Mesenchymal stem cell (in vitro differentiated cells and primary cell): Measurements from ENCODE around the gene RAMP3.

Experiments
- DNase-seq: peaks from one replicate; pipeline ENCODE4 v3.0.0-alpha.2; 2013
- H2AFZ ChIP-seq: one replicate; pipeline ENCODE4 v1.6.1; 2013; ENCODE audit warnings: low read depth, mild to moderate bottlenecking, control low read depth, inconsistent platforms, low read length, moderate library complexity
- H2AK5ac ChIP-seq: 2 replicates; pipeline ENCODE4 v1.6.1; 2013; ENCODE audit warnings: low read length, moderate library complexity, mild to moderate bottlenecking, inconsistent platforms; ENCODE audit not compliant: severe bottlenecking
- H2BK120ac ChIP-seq: one replicate; pipeline ENCODE4 v1.6.1; 2013; ENCODE audit warnings: low read depth, mild to moderate bottlenecking, inconsistent platforms, low read length, moderate library complexity
- H2BK12ac ChIP-seq, 2 experiments: one replicate each; pipeline ENCODE4 v1.6.1; 2013; ENCODE audit warnings: inconsistent platforms in 2 of 2, low read length in 2 of 2, mild to moderate bottlenecking in 2 of 2, moderate library complexity in 2 of 2, control low read depth in 1 of 2
- H2BK15ac ChIP-seq: one replicate; pipeline ENCODE4 v1.6.1; 2013; ENCODE audit warnings: mild to moderate bottlenecking, low read depth, inconsistent platforms; ENCODE audit not compliant: poor library complexity, severe bottlenecking
- H2BK5ac ChIP-seq: 2 replicates; pipeline ENCODE4 v1.6.1; 2013; ENCODE audit warnings: low read depth, mild to moderate bottlenecking, low read length, control low read depth, inconsistent platforms; ENCODE audit not compliant: poor library complexity, severe bottlenecking
- H3K14ac ChIP-seq, 2 experiments: one replicate each; pipeline ENCODE4 v1.6.1; 2013; ENCODE audit warnings: inconsistent platforms in 2 of 2, low read length in 2 of 2, control low read depth in 1 of 2, mild to moderate bottlenecking in 1 of 2, moderate library complexity in 1 of 2
- H3K18ac ChIP-seq, 2 experiments: one replicate each; pipeline ENCODE4 v1.6.1; 2013; ENCODE audit warnings: inconsistent platforms in 2 of 2, low read length in 2 of 2, control low read depth in 1 of 2, low read depth in 1 of 2, mild to moderate bottlenecking in 1 of 2
- H3K23ac ChIP-seq, 2 experiments: one replicate each; pipeline ENCODE4 v1.6.1; 2013; ENCODE audit warnings: inconsistent platforms in 2 of 2, low read length in 2 of 2, mild to moderate bottlenecking in 2 of 2, moderate library complexity in 2 of 2, control low read depth in 1 of 2
- H3K27ac ChIP-seq: 2 replicates; pipeline ENCODE4 v1.5.1; 2013; ENCODE audit warnings: mild to moderate bottlenecking, moderate library complexity, low read length, control low read depth, inconsistent platforms; ENCODE audit not compliant: poor library complexity, severe bottlenecking
- H3K27me3 ChIP-seq, 2 experiments: 2 replicates each; pipeline versions ENCODE4 v1.6.1 to v1.7.0; 2013; ENCODE audit warnings: low read length in 2 of 2, mild to moderate bottlenecking in 2 of 2, moderate library complexity in 2 of 2, control low read depth in 1 of 2, inconsistent platforms in 1 of 2; ENCODE audit not compliant: control insufficient read depth in 1 of 2, insufficient read depth in 1 of 2
- H3K36me3 ChIP-seq, 2 experiments: 2 replicates each; pipeline versions ENCODE4 v1.6.1 to v1.7.0; 2013; ENCODE audit warnings: low read length in 2 of 2, control low read depth in 1 of 2, inconsistent platforms in 1 of 2, low read depth in 1 of 2, mild to moderate bottlenecking in 1 of 2; ENCODE audit not compliant: insufficient read depth in 2 of 2, control insufficient read depth in 1 of 2
- H3K4ac ChIP-seq, 2 experiments: one replicate each; pipeline ENCODE4 v1.6.1; 2013; ENCODE audit warnings: inconsistent platforms in 2 of 2, low read length in 2 of 2, mild to moderate bottlenecking in 2 of 2, moderate library complexity in 2 of 2, control low read depth in 1 of 2, low read depth in 1 of 2
- H3K4me1 ChIP-seq: 2 replicates; pipeline ENCODE4 v1.6.1; 2013; ENCODE audit warnings: low read depth, low read length, control low read depth; ENCODE audit not compliant: control insufficient read depth, insufficient read depth
- H3K4me2 ChIP-seq: 2 replicates; pipeline ENCODE4 v1.6.1; 2013; ENCODE audit warnings: low read length, mild to moderate bottlenecking, inconsistent platforms; ENCODE audit not compliant: poor library complexity, severe bottlenecking
- H3K4me3 ChIP-seq, 2 experiments: 2 replicates each; pipeline versions ENCODE4 v1.5.1 to v1.7.0; 2013; ENCODE audit warnings: low read length in 2 of 2, mild to moderate bottlenecking in 2 of 2, control low read depth in 1 of 2, low read depth in 1 of 2; ENCODE audit not compliant: insufficient read depth in 1 of 2
- H3K79me1 ChIP-seq: replicated peaks from 2 replicates; pipeline ENCODE4 v1.6.1; 2013; ENCODE audit warnings: mild to moderate bottlenecking, control low read depth, low read length, inconsistent platforms; ENCODE audit not compliant: poor library complexity, severe bottlenecking
- H3K9ac ChIP-seq: 2 replicates; pipeline ENCODE4 v1.7.0; 2013; ENCODE audit warnings: mild to moderate bottlenecking, low read length, moderate library complexity
- H3K9me3 ChIP-seq: 2 replicates; pipeline ENCODE4 v1.7.0; 2013; ENCODE audit warnings: mild to moderate bottlenecking, low read length; ENCODE audit not compliant: control insufficient read depth
- H4K8ac ChIP-seq: one replicate; pipeline ENCODE4 v1.6.1; 2013; ENCODE audit warnings: inconsistent platforms, mild to moderate bottlenecking, low read length, moderate library complexity
- H4K91ac ChIP-seq: one replicate; pipeline ENCODE4 v1.6.1; 2013; ENCODE audit warnings: mild to moderate bottlenecking, low read length, inconsistent platforms
- WGBS: methylation state at CpG from one replicate; pipeline ENCODE4 v1.1.7; 2013; ENCODE audit warnings: mixed read lengths; 5-methylcytosine and 5-hydroxymethylcytosine counted together

RAMP3 gene

GRCh38 chr7:45196374-45196773 lies 38.8 kb downstream of the RAMP3 start:
- Histone ChIP-seq H3K27me3 (peaks cover 24 to 62% of the 10 kb centered on the region in 2 experiments), H2BK15ac (no peak overlapping the region), H4K8ac (no peak overlapping the region), H3K14ac (no peak overlapping the region), H2BK120ac (no peak overlapping the region), H3K9ac (no peak overlapping the region), H3K27ac (no peak overlapping the region), H2BK5ac (no peak overlapping the region), H3K18ac (no peak overlapping the region), H3K36me3 (no peaks in the 10 kb centered on the region), H2BK12ac (no peak overlapping the region), H2AK5ac (no peak overlapping the region), H4K91ac (no peak overlapping the region), H2AFZ (no peak overlapping the region), H3K9me3 (no peaks in the 10 kb centered on the region), H3K23ac (no peak overlapping the region), H3K4ac (no peak overlapping the region), H3K4me3 (no peak overlapping the region), H3K79me1 (no peaks in the 10 kb centered on the region), H3K4me1 (no peaks in the 10 kb centered on the region), H3K4me2 (no peak overlapping the region)
- DNase-seq = no peak
- 89% methylated on average over 6 of the region's 7 CpGs for WGBS

GRCh38 chr7:45197461-45197860 lies 39.9 kb downstream of the RAMP3 start:
- Histone ChIP-seq H2AFZ (no peak overlapping the region), H4K8ac (no peak overlapping the region), H2AK5ac (no peak overlapping the region), H3K27ac (no peak overlapping the region), H3K9ac (no peak overlapping the region), H2BK5ac (no peak overlapping the region), H3K4me1 (no peaks in the 10 kb centered on the region), H3K18ac (no peak overlapping the region), H2BK120ac (no peak overlapping the region), H3K4ac (no peak overlapping the region), H3K27me3 (peaks cover 29 to 51% of the 10 kb centered on the region in 2 experiments), H4K91ac (no peak overlapping the region), H2BK12ac (no peak overlapping the region), H3K9me3 (no peaks in the 10 kb centered on the region), H3K23ac (no peak overlapping the region), H2BK15ac (no peak overlapping the region), H3K4me2 (no peak overlapping the region), H3K36me3 (no peaks in the 10 kb centered on the region), H3K79me1 (no peaks in the 10 kb centered on the region), H3K14ac (no peak overlapping the region), H3K4me3 (no peak overlapping the region)
- DNase-seq = no peak
- 81% methylated on average over 1 of the region's 2 CpGs for WGBS

DNA sequence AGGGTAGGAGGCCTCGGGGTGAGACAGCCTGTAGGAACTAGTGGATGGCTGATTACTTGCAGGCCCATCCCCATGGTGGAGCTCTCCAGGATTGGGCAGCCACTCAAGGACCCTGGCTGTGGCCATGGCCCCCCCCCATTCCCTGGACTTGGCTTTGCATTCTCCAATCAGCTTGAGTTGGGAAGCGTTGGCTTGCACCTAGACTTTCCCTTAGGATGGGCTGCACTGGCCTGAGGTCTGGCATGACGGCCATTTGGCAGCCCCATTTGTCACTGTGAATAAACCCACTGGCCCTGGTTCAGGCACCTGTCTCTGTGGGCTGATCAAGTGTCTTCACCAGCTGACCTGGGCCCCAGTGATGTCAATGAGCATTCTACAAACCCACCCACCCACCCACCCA lies 41.4 kb downstream of the RAMP3 start:
- no peak overlapping the region for H3K4ac ChIP-seq
- H2BK12ac ChIP-seq = no peak overlapping the region
- 66% methylated on average over 3 of the region's 3 CpGs for WGBS

DNA sequence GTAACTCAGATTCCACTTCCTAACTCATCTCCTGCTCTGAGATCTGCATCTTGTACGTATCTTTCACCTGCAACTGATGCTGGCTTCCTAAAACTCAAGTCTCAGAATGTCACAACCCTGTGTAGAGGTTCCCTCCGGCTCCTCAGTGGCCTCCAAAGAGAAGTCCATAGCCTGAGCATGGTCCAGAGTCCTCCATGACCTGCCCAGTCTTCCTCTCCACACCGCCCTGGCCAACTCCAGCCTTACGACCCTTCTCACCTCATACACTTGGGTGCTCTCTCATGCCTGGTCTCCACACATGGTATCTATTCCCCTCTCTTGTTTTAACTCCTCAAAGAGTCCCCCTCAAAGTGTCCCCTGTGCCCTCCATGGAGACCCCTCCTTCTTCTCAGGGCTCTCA lies 41.9 kb downstream of the RAMP3 start:
- Histone ChIP-seq H2AFZ (no peak overlapping the region), H3K9me3 (no peaks in the 10 kb centered on the region), H2BK120ac (no peak overlapping the region), H3K36me3 (no peaks in the 10 kb centered on the region), H2BK15ac (no peak overlapping the region), H3K18ac (no peak overlapping the region), H2BK5ac (no peak overlapping the region), H3K4me2 (no peak overlapping the region), H2BK12ac (no peak overlapping the region), H4K8ac (no peak overlapping the region), H2AK5ac (no peak overlapping the region), H3K14ac (no peak overlapping the region), H3K4ac (no peak overlapping the region), H3K27me3 (peaks cover 34 to 39% of the 10 kb centered on the region in 2 experiments), H3K79me1 (no peaks in the 10 kb centered on the region), H3K23ac (no peak overlapping the region), H3K27ac (no peak overlapping the region), H3K4me3 (no peak overlapping the region), H3K4me1 (peaks cover 2% of the 10 kb centered on the region), H4K91ac (no peak overlapping the region), H3K9ac (no peak overlapping the region)
- 76% methylated on average over 4 of the region's 4 CpGs for WGBS
- DNase-seq = no peak

More for the DNA sequence above, 41.4 kb downstream of the RAMP3 start:
- Histone ChIP-seq H2BK120ac (no peak overlapping the region), H3K23ac (no peak overlapping the region), H3K27ac (no peak overlapping the region), H2BK5ac (no peak overlapping the region), H2AK5ac (no peak overlapping the region), H3K79me1 (no peaks in the 10 kb centered on the region), H3K4me2 (no peak overlapping the region), H4K91ac (no peak overlapping the region), H4K8ac (no peak overlapping the region), H3K18ac (no peak overlapping the region), H3K4me3 (no peak overlapping the region), H3K27me3 (peaks cover 37 to 39% of the 10 kb centered on the region in 2 experiments), H2AFZ (no peak overlapping the region), H3K4me1 (peaks cover 2% of the 10 kb centered on the region), H3K9me3 (no peaks in the 10 kb centered on the region), H3K14ac (no peak overlapping the region), H2BK15ac (no peak overlapping the region), H3K36me3 (no peaks in the 10 kb centered on the region), H3K9ac (no peak overlapping the region)
- no peak for DNase-seq
